GM18861 (cell line): ENCODE data around the gene C1orf105.

Source experiments
- ATAC-seq: cut with Tn5 transposase; IDR thresholded peaks from one replicate; pipeline ENCODE4 v1.9.1; 2021; ENCODE audit not compliant: unreplicated experiment

The C1orf105 gene

GRCh38 chr1:172395576-172395975 is 24.9 kb upstream of the C1orf105 start:
- ATAC-seq, result no peak

GRCh38 chr1:172397221-172397620 is 23.3 kb upstream of the C1orf105 start:
- peak; percentile 31 for ATAC-seq

- no peak for ATAC-seq
Measured at GRCh38 chr1:172397633-172398032, 22.9 kb upstream of the C1orf105 start.

GRCh38 chr1:172398193-172398592 is 22.3 kb upstream of the C1orf105 start:
- no peak for ATAC-seq

GRCh38 chr1:172398970-172399755 is 21.3 kb upstream of the C1orf105 start:
- peak; percentile 30 for ATAC-seq

GRCh38 chr1:172399756-172400721 is 20.4 kb upstream of the C1orf105 start:
- no peak for ATAC-seq

- no peak for ATAC-seq
Measured at GRCh38 chr1:172400722-172401105, 19.8 kb upstream of the C1orf105 start.

GRCh38 chr1:172401477-172401876 is 19.0 kb upstream of the C1orf105 start:
- no peak for ATAC-seq

- no peak for ATAC-seq
Measured at GRCh38 chr1:172401892-172402291, 18.6 kb upstream of the C1orf105 start.

GRCh38 chr1:172402878-172403569 is 17.5 kb upstream of the C1orf105 start:
- no peak for ATAC-seq

GRCh38 chr1:172404121-172404520 is 16.4 kb upstream of the C1orf105 start:
- no peak for ATAC-seq

GRCh38 chr1:172405912-172406311 is 14.6 kb upstream of the C1orf105 start:
- ATAC-seq, result no peak

GRCh38 chr1:172406968-172407367 is 13.5 kb upstream of the C1orf105 start:
- ATAC-seq, result no peak

GRCh38 chr1:172408958-172409357 is 11.5 kb upstream of the C1orf105 start:
- no peak for ATAC-seq

- no peak for ATAC-seq
Measured at GRCh38 chr1:172410027-172410426, 10.5 kb upstream of the C1orf105 start.

- no peak for ATAC-seq
Measured at GRCh38 chr1:172411791-172412338, 8.6 kb upstream of the C1orf105 start.

GRCh38 chr1:172414331-172414730 is 6.2 kb upstream of the C1orf105 start:
- ATAC-seq, result no peak

- no peak for ATAC-seq
Measured at GRCh38 chr1:172416496-172417035, 3.9 kb upstream of the C1orf105 start.

- no peak for ATAC-seq
Measured at GRCh38 chr1:172417557-172417956, 2.9 kb upstream of the C1orf105 start.

- ATAC-seq, result no peak
Measured at GRCh38 chr1:172421974-172422604, 1.6 kb downstream of the C1orf105 start.
